Activated T-cell treated with anti-CD3 and anti-CD28 coated beads for 1 hour (primary cell): ENCODE results near the gene ARL16.

Experiments used
- DNase-seq: peaks from one replicate; pipeline ENCODE4 v3.0.0-alpha.2; 2020; ENCODE audit warnings: low read depth

ARL16 gene

DNA sequence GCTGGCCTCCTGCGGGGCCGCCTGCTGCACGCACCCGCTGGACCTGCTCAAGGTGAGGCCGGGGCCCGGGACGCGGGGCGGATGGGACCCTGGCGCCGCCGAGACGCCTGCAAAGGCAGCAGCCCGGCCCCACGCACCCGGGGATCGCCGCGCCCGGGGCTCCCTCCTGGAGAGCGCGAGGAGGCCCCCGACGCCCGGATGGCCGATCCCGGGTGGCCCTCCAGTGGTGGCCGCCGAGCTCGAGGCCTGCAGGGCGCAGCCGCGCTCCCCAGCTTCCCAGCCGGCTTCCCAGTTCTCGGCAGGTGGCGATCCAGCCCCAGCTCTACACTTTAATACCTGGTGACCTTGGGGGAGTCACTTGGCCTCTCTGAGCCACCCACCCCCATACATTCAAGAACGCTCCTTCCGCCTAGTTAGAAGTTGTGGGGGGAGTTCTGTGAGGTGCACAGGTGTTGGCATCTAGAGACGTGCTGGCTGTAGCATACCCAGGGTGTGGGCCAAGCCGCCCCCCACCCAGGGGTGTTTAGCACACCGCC is 28.9 kb upstream of the ARL16 start:
- DNase-seq: no peak

DNA sequence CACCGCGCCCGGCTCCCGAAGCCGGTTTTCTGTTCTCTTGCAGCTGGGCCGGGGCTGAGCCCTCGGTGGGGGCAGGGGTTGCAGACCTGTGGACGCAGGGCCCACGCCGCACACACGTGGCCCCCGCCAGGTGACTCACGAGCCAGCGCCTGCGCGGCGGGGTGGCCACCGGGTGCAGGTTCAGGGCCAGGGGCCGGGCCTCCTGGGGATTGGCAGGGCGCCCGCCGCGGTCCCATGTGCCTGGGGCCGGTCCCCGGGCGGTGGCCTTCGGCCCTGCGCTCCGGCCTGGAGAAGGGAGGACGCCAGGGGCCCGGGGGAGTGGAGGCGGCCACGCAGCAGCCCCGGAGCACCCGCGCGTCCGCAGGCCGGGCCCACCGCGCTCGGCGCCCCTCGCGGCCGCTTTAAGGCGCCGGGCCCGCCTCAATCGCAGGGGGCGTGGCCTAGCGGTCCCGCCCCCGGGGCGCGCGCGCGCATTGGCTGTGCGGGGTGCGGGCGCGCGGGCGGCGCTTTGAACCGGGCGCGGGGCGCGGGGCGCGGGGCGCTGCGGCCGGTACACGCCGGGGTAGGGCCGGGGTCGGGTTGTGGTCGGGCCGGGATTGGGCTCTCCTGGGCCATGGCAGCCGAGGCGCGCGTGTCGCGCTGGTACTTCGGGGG is 28.3 kb upstream of the ARL16 start, which contains the start of gene SLC25A10:
SLC25A10 (plus strand) TSS at position 471 of the 654 bp plus-strand sequence; CDS start at position 614, 143 bp downstream.
- peak; percentile 72 for DNase-seq

DNA sequence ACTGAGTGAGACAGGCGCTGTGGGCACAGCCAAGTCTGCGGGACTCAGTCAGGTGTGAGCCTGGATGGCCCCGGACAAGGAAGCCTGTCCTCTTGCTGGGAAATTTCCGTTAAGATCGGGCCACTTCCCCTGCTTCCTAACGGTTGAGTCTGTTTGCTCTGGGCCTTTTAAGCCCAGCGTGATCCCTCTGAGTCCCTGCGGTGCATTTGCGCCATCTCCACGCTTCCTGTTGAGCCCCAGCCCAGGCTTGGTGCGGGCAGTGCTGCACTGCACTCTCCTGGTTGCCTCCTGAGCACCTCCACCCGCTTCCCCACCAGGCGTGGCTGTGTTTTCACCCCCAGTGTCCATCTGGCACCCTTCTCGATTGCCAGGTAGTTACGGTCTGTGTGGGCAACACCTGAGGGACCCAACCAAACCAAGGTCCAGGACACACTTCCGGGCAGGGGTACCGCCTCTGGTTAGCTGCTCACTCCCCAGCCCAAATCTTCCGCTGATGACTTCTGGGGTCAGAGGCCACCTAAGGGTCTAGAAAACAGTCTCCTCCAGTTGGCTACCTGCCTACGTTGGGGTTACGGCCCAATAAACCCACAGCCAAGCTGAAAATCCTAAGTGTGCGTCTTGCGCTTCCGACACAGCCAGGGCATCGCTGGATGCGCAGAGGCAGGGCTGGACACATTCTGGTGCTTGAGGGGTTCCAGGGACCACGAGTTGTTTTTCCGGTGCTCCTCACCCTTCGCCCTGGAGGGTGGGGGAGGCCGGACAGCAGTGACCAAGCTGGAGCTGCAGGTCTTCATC is 27.1 kb upstream of the ARL16 start:
- DNase-seq: no peak

DNA sequence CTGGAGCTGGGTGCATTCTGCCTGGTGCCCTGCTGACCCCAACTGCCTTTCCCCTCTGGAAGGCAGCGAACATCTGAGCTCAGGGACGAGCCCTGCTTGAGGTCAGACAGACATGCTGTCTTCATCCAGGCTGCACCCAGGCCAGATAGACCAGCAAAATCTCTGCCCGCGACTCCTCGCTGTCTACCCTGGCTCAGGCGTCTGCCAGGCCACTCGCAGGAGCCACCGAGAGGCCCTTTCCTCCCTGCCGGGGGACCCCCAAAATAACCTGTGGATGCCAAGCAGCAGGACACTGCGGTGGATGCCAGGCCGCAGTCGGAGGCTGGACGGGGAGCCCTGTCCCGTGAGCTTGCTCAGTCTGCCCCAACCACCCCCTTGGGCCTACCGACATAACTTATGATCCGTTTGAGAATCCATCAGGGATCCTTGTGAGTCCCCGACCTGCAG is 25.2 kb upstream of the ARL16 start:
- DNase-seq: no peak

DNA sequence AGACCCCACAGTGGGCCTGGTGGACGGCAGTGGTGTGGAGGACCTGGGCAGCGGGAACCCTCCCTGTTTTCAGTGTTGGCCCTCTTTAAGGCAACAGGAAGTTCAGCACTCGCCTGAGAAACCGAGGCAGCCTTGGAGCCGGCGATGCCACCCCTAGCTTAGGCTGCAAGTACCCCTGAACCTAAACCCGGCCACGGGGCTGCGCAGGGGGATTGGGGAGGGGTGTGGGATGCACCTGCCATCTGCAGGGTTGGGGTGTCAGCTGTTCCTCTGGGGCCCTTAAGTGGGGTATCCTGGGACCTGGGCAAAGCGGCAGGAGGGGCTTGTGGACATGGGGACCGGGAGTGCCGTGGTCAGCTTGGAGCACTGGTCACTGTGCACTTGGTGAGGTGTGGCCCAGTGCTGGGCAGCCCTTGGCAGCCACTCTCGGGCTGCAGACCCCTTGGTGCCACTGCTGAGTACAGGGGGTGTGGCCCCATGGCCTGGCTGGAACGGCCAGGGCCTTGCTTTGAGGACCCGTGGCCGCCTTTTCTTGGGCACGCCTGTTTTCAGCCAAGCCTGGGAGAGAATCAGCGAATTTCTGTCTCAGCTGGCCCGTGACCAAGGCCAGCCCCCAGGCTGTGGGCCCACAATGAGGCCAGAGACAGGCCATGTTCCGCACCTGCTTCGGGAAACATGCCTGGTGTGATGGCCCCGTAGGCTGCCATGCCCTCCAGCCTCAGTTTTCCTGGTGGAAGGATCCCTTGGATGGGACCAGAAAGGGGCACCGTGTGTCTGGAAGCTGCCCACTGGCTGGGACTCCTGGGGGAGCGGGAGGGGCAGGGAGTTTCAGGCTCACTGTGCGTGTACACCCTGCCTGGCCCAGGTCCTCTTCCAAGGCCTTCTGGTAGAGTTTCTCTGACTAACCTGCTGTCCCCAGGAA is 24.4 kb upstream of the ARL16 start:
- DNase-seq: no peak

DNA sequence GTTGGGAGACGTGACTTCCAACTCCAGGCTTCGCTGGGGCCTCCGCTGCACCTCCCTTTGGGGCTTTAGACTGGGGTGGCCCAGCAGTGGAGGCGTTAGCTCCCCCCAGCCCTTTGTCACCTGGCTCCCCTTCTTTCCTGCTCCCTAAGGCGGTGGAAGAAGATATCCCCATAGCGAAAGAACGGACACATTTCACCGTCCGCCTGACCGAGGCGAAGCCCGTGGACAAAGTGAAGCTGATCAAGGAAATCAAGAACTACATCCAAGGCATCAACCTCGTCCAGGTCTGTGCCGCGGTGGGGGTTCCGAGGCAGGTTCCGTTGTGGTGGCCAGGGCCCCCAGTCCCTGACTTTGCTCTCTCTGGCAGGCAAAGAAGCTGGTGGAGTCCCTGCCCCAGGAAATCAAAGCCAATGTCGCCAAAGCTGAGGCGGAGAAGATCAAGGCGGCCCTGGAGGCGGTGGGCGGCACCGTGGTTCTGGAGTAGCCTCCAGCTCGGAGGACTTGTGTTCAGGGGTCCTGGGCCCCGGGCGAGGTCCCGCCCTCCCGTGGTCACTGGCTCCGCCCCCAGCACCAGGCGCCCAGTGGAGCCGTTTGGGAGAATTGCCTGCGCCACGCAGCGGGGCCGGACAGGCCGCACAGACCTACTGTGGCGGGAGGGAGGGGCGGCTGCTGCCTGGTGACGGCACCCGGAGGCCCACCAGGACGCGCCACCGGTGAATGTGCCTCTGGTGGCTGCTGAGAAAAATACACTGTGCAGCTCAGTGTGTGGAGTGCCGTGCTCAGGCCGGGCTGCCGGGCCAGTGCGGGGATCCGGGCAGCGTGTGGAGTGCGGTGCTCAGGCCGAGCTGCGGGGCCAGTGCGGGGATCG is 23.4 kb upstream of the ARL16 start:
- no peak for DNase-seq

DNA sequence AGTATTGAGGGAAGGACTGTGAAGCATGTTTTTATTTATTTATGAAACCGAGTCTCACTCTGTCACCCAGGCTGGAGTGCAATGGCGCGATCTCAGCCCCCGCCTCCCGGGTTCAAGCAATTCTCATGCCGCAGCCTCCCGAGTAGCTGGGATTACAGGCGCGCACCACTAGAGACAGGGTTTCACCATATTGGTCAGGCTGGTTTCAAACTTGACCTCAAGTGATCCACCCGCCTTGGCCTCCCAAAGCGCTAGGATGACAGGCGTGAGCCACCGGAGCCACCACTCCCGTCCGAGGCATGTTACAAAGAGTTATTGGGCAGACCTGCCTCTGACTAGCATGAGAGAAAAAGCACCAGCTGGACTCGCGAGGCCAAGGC is 22.6 kb upstream of the ARL16 start:
- no peak for DNase-seq

DNA sequence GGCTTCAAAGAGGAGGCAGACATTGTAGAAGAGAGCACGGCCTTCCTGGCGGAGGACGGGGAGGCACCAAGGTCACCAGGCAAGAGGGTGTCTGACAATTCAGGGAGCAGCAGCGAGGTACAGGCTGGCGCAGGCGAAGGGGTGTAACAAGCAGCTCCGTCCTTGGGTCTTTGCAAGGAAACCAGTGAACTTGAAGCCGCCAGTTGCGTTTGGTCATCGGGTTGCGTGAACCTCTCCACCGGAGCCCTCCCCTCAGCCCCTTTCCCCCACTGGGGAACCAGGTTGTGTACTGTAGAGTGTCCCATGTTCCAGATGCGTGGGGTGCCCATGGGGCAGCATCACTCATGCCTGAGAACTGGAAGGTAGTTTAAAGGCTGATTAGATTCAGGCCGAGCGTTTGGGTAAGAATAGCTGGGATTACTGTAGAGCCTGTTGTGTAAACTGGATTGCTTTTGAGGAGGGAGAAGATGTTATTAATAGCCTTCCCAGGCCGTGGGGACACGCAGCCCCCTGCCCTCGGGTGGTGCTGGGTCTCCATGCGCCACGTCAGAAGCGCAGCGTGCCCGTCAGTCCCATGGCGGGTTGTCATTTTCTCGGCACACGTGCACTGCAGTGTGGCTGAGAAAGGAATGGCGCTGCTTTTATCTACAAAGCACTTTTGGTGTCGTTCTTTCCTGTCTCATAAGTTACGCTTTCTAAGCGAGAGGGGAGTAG is 22.1 kb upstream of the ARL16 start:
- no peak for DNase-seq

DNA sequence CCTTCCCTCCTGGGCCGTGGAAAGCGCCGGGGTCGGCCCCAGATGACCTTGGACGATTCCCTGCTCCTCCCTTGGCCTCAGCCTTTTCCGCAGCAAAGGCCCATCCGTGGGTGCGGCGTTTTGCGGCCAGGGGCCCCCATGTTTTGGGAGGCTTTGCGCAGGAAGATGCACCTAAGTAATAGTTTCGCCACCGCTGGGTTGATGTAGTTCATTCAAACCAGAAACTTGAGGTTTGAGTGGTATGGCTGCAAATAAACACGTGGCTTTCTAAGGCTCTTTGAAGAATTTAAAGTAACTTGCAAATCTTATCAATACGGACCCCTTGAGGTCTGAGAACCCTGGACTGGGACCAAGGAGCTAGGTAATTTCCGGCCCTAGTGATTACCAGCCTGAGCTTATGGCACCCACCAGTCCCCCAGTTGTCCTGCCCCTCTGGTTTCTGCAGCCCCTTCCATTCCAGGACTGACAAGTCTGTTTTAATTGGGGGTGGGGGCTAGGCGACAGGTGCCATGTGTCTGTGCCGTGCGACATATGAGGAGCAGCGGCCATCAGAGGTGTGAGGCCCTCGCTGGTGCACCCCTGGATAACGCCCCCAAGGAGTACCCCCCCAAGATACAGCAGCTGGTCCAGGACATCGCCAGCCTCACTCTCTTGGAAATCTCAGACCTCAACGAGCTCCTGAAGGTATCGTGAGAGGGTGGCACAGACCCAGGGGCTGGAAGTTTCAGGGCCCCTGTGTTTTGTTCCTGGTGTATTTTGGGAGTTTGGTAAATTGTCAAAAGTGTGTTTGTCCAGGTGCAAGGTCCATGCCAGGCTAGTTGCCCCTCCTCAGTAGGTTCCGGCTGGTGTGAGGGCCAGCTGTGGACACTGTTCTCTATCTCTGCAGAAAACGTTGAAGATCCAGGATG is 20.4 kb upstream of the ARL16 start:
- no peak for DNase-seq

DNA sequence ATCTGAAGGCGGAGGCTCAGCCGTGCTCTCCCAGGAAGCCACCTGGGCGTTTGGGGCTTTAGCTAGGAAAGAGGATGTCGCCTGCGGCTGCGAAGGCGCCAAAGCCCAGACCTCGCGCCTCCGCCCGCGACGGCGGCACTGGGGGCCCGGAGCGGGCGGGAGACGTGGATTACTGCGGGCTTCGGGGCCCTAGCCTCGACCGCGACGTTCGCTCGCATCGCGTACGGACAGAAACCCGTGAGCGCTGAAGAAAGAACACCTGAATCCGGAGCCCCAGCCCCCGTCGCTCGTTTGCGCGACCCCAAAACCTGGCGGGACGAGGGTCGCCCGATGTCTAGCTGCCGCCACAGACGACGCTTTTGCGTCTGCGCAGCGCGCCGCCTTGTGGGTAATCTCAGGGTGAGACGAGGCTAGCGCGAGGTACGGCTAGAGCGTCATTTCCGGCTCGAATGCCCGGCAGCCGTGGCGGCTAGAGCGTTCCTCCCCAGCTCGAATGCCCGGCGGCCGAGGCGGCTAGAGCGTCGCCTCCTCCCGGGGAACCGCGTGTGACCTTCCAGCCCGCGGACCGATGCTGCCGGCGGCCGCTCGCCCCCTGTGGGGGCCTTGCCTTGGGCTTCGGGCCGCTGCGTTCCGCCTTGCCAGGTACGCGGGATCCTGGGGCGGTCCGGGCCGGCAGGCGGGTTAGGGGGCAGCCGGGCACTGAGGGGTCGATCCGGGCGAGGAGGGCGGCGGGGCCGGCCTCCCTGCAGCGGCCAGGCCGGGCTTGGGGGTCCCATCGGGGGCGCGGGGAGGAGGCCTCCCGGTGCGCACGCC is 19.5 kb upstream of the ARL16 start, which contains the start of gene MRPL12:
MRPL12 (plus strand) TSS at position 434 of the 813 bp plus-strand sequence; CDS start at position 569, 135 bp downstream.
- peak; percentile 83 for DNase-seq

DNA sequence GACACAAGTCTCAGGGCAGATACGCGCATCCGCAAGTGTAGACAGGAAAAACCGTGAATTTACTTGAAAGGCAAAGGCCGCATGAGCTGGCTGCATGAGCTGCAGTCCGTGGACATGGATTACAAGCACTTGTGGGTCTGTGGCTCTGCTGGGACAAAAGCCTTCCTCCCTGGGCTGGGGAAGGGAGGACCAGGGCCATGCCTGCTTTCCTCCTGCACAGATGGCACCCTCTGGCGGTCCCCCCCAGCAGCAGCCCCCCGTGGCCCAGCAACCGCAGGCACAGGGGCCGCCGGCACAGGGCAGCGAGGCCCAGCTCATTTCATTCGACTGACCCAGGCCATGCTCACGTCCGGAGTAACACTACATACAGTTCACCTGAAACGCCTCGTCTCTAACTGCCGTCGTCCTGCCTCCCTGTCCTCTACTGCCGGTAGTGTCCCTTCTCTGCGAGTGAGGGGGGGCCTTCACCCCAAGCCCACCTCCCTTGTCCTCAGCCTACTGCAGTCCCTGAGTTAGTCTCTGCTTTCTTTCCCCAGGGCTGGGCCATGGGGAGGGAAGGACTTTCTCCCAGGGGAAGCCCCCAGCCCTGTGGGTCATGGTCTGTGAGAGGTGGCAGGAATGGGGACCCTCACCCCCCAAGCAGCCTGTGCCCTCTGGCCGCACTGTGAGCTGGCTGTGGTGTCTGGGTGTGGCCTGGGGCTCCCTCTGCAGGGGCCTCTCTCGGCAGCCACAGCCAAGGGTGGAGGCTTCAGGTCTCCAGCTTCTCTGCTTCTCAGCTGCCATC is 17.9 kb upstream of the ARL16 start:
- DNase-seq: no peak

DNA sequence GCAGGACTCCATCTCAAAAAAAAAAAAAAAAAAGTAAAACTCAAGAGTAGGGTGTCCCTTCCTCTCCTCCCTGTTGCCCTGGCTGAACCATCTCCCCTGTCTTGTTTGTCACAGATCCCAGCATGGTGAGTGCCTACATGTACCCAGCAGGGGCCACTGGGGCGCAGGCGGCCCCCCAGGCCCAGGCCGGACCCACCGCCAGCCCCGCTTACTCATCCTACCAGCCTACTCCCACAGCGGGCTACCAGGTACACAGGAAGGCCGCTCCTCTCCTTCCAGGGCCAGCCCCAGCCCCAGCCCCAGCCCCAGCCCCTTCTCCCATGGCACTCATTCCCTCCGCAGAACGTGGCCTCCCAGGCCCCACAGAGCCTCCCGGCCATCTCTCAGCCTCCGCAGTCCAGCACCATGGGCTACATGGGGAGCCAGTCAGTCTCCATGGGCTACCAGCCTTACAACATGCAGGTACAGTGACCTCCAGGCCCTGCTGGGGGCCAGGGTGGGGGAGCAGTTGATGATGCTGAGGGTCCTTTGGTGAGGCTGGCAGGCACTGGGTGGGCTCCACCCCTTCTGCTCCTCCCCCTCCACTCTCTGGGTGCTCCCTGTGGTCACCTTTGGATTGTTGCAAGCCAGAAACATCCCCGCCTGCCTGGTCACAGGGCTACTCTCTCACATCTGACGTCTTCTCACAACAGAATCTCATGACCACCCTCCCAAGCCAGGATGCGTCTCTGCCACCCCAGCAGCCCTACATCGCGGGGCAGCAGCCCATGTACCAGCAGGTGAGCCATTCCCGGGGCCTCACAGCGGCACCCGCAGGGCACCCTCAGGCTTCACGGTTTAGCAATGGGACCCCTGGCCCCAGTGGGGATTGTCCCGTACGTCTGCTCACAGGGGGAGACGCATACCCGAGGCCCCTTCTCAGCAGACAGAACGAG is 17.0 kb upstream of the ARL16 start:
- no peak for DNase-seq

DNA sequence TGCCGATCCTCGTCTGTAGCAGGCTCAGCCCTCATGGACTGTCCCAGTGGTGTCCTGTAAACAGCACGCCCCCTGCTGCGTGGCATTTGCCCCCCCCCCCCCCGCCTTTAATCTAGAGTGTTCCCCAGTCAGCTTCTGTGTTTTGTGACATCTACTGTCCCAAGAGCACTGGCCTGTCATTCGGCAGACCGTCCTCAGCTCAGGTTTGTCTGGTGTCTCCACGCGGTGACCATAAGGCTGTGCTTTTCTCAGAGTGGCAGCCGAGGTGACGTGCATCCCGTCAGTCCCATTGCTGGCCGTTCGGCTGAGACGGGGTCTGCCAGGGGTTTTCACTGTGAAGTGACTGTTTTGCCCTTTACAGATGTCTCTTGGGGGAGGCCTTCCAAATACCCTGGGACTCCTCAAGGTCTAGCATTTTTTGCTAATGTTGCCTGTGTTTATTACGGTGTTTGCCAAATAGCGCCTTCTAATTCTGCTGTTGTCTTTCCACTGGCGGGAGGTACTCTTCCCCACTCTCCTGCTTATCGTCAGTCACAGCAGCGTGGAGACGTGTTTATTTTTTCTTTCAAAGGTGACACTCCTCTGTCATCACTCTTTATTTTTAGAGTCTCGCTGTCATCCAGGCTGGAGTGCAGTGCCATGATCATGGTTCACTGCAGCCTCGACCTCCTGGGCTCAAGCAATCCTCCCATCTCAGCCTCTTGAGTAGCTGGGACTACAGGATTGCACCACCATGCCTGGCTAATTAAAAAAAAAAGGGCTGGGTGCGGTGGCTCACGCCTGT is 13.9 kb upstream of the ARL16 start:
- no peak for DNase-seq

DNA sequence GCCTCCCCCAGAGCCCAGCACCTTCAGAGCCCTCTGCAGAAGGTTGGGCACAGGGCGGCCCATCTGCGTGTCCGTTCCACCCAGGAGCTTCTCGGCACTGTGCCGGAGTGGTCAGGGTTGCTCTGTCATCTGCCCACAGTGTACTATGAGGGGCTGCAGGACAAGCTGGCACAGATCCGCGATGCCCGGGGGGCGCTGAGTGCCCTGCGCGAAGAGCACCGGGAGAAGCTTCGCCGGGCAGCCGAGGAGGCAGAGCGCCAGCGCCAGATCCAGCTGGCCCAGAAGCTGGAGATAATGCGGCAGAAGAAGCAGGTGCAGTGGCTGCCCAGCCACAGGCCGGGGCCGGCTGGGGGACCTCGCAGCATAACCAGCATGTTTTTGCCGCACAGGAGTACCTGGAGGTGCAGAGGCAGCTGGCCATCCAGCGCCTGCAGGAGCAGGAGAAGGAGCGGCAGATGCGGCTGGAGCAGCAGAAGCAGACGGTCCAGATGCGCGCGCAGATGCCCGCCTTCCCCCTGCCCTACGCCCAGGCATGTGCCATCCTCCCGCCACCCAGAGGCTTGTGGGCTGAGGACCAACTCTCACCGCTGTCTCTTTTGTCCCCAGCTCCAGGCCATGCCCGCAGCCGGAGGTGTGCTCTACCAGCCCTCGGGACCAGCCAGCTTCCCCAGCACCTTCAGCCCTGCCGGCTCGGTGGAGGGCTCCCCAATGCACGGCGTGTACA is 12.8 kb upstream of the ARL16 start:
- no peak for DNase-seq

DNA sequence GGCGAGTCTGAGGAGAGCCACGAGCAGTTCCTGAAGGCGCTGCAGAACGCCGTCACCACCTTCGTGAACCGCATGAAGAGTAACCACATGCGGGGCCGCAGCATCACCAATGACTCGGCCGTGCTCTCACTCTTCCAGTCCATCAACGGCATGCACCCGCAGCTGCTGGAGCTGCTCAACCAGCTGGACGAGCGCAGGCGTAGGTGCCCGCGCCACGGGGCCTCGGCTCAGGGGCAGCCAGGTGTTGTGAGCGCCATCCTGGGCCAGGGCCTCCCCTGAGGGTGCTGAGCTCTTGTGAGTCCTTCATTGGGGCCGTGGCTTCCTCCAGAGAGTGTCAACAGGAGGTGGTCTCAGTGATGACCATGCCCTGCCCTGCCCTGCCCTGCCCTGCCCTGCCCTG is 12.2 kb upstream of the ARL16 start:
- no peak for DNase-seq
